ENCODE data around the gene PPP2CA. TPM values are rescaled to one million over a fixed set of nuclear protein-coding genes. Genes with fewer than 3 reads are reported as not detected.
"Not testable (repeated sequence)": the region's sequence is repeated elsewhere in the genome, so short reads cannot be mapped to it uniquely, and the experiment has no call there.

PPP2CA gene
- total RNA-seq, 1 donor from 2014 or later = 214 TPM

GRCh38 chr5:134246771-134247427 lies 21.0 kb upstream of the PPP2CA start:
- no peak for DNase-seq (ENCODE audit: low spot score)
- intact Hi-C loops (cut with DNase I) = no loop called here

- intact Hi-C loops (cut with DNase I) = no loop called here
- no peak for DNase-seq (ENCODE audit: low spot score)
Measured at GRCh38 chr5:134245692-134246091, 19.8 kb upstream of the PPP2CA start.

- DNase-seq (ENCODE audit: low spot score) = no peak
- intact Hi-C loops (cut with DNase I) = no loop called here
Measured at GRCh38 chr5:134245101-134245604, 19.3 kb upstream of the PPP2CA start.

- DNase-seq (ENCODE audit: low spot score) = peak; percentile 72
- intact Hi-C loops (cut with DNase I) = no loop called here
Measured at GRCh38 chr5:134242146-134242545, 16.3 kb upstream of the PPP2CA start.

- intact Hi-C loops (cut with DNase I) = no loop called here
- peak; percentile 66 for DNase-seq (ENCODE audit: low spot score)
Measured at GRCh38 chr5:134240421-134240962, 14.6 kb upstream of the PPP2CA start.

- intact Hi-C loops (cut with DNase I) = no loop called here
- DNase-seq (ENCODE audit: low spot score) = peak; percentile 26
Measured at GRCh38 chr5:134236820-134237219, 10.9 kb upstream of the PPP2CA start.

- peak; percentile 74 for DNase-seq (ENCODE audit: low spot score)
- intact Hi-C loops (cut with DNase I) = no loop called here
Measured at GRCh38 chr5:134236318-134236717, 10.4 kb upstream of the PPP2CA start.

GRCh38 chr5:134228624-134229023 lies 2.8 kb upstream of the PPP2CA start:
- intact Hi-C loops (cut with DNase I) = no loop called here
- no peak for DNase-seq (ENCODE audit: low spot score)

GRCh38 chr5:134227776-134228175 lies 1.9 kb upstream of the PPP2CA start:
- no peak for DNase-seq (ENCODE audit: low spot score)
- intact Hi-C loops (cut with DNase I) = loop anchor here (2.0 kb wide), 1 partner anchor 51 kb away; the partner anchor contains the start of gene SKP1

GRCh38 chr5:134227259-134227658 lies 1.4 kb upstream of the PPP2CA start:
- no peak for DNase-seq (ENCODE audit: low spot score)
- intact Hi-C loops (cut with DNase I) = loop anchor here (2.0 kb wide), 1 partner anchor 50 kb away; the partner anchor contains the start of gene SKP1

GRCh38 chr5:134226441-134227192 lies 744 bp upstream of the PPP2CA start:
- intact Hi-C loops (cut with DNase I) = loop anchor here (2.0 kb wide), 1 partner anchor 50 kb away; the partner anchor contains the start of gene SKP1
- no peak for DNase-seq (ENCODE audit: low spot score)

GRCh38 chr5:134224888-134225779 lies 739 bp downstream of the PPP2CA start:
- intact Hi-C loops (cut with DNase I) = loop anchor here (1.0 kb wide), 1 partner anchor 16 kb away; no protein-coding TSS in a partner anchor
- peak; percentile 79 for DNase-seq (ENCODE audit: low spot score)

- intact Hi-C loops (cut with DNase I) = no loop called here
- DNase-seq (ENCODE audit: low spot score) = no peak
Measured at GRCh38 chr5:134223406-134224248, 2.2 kb downstream of the PPP2CA start.

GRCh38 chr5:134221690-134222089 lies 4.2 kb downstream of the PPP2CA start:
- intact Hi-C loops (cut with DNase I); DNase-seq (ENCODE audit: low spot score): not testable (repeated sequence)

- intact Hi-C loops (cut with DNase I) = no loop called here
Measured at GRCh38 chr5:134215757-134216156, 10.1 kb downstream of the PPP2CA start.

GRCh38 chr5:134211263-134212031 lies 14.4 kb downstream of the PPP2CA start:
- DNase-seq (ENCODE audit: low spot score); intact Hi-C loops (cut with DNase I): not testable (repeated sequence)

More at GRCh38 chr5:134215757-134216156, 10.1 kb downstream of the PPP2CA start:
- no peak for DNase-seq (ENCODE audit: low spot score)

- intact Hi-C loops (cut with DNase I) = loop anchor here (1.0 kb wide), 1 partner anchor 16 kb away; no protein-coding TSS in a partner anchor
- DNase-seq (ENCODE audit: low spot score) = no peak
Measured at GRCh38 chr5:134209477-134210245, 16.2 kb downstream of the PPP2CA start.
